ENCODE results near the gene BAD. TPM values are rescaled to one million over a fixed set of nuclear protein-coding genes. Genes with fewer than 3 reads are reported as not detected.
A peak's percentile ranks its signal among the peaks of the same experiment; 100 is the strongest.

The BAD gene
- total RNA-seq, 4 donors from 2014 or later: 27.8 to 88.0 (median 76.3) TPM

GRCh38 chr11:64245401-64245796 lies 39.1 kb downstream of the BAD start:
- peak; percentile 64 to 84 for DNase-seq
- intact Hi-C loops (cut with DNase I; ENCODE audit: low total_unique reads): loop anchor here (1.0 to 10.0 kb wide), 2 partner anchors 19 to 629 kb away; partner anchors contain the start of genes EHD1, NUDT22 and TRPT1

GRCh38 chr11:64244966-64245365 lies 39.5 kb downstream of the BAD start:
- H3K36me3 ChIP-seq: peaks cover 0 to 9% of the 10 kb centered on the region in 2 donors
- H3K4me3 ChIP-seq: peak overlapping the region; percentile 80 to 95 (median 94)
- no peaks in the 10 kb centered on the region for H3K9me3 ChIP-seq
- peaks cover 36 to 45% of the 10 kb centered on the region in 2 donors for H3K4me1 ChIP-seq
- H3K27me3 ChIP-seq: no peaks in the 10 kb centered on the region
- intact Hi-C loops (cut with DNase I; ENCODE audit: low total_unique reads) (loop anchor here (1.0 to 10.0 kb wide), 2 partner anchors 19 to 630 kb away; partner anchors contain the start of genes EHD1, NUDT22 and TRPT1), in situ Hi-C loops (cut with MboI; ENCODE audit: low sequenced_read_pairs in 4 of 4) (no loop called here)
- no peak for ATAC-seq
- no peak for DNase-seq
- TF ChIP-seq POLR2A (IDR thresholded peaks at IDR 0.05): no peak
- TF ChIP-seq CTCF (IDR thresholded peaks at IDR 0.05 in 4 of 5, conservative IDR thresholded peaks at IDR 0.05 in 1 of 5): no peak
- peak overlapping the region; percentile 92 to 100 (median 96) for H3K27ac ChIP-seq

More at GRCh38 chr11:64245401-64245796, 39.1 kb downstream of the BAD start:
- ATAC-seq: peak; percentile 6 to 12
- in situ Hi-C loops (cut with MboI; ENCODE audit: low sequenced_read_pairs in 4 of 4): no loop called here
- no peaks in the 10 kb centered on the region for H3K9me3 ChIP-seq
- H3K27ac ChIP-seq: peak overlapping the region; percentile 92 to 100 (median 96)
- TF ChIP-seq POLR2A (IDR thresholded peaks at IDR 0.05) (no peak), CTCF (IDR thresholded peaks at IDR 0.05 in 4 of 5, conservative IDR thresholded peaks at IDR 0.05 in 1 of 5) (no peak)
- H3K4me3 ChIP-seq: peak overlapping the region; percentile 80 to 95 (median 94)
- no peaks in the 10 kb centered on the region for H3K27me3 ChIP-seq
- peaks cover 32 to 41% of the 10 kb centered on the region in 2 donors for H3K4me1 ChIP-seq
- H3K36me3 ChIP-seq: peaks cover 0 to 9% of the 10 kb centered on the region in 2 donors

GRCh38 chr11:64244107-64244506 lies 40.4 kb downstream of the BAD start:
- no peak for DNase-seq
- ATAC-seq: no peak
- no peaks in the 10 kb centered on the region for H3K9me3 ChIP-seq
- TF ChIP-seq CTCF (IDR thresholded peaks at IDR 0.05 in 4 of 5, conservative IDR thresholded peaks at IDR 0.05 in 1 of 5) (no peak), POLR2A (IDR thresholded peaks at IDR 0.05) (no peak)
- H3K36me3 ChIP-seq: peaks cover 0 to 9% of the 10 kb centered on the region in 2 donors
- in situ Hi-C loops (cut with MboI; ENCODE audit: low sequenced_read_pairs in 4 of 4): no loop called here
- H3K4me3 ChIP-seq: peak overlapping the region in 1 of 4 donors; percentile 93
- intact Hi-C loops (cut with DNase I; ENCODE audit: low total_unique reads): loop anchor here (10.0 kb wide), 1 partner anchor 631 kb away; the partner anchor contains the start of gene EHD1
- H3K27ac ChIP-seq: peak overlapping the region; percentile 92 to 100 (median 96)
- H3K4me1 ChIP-seq: peaks cover 39 to 48% of the 10 kb centered on the region in 2 donors
- H3K27me3 ChIP-seq: no peaks in the 10 kb centered on the region

- intact Hi-C loops (cut with DNase I; ENCODE audit: low total_unique reads) (loop anchor here (10.0 kb wide), 1 partner anchor 631 kb away; the partner anchor contains the start of gene EHD1), in situ Hi-C loops (cut with MboI; ENCODE audit: low sequenced_read_pairs in 4 of 4) (no loop called here)
- TF ChIP-seq POLR2A (IDR thresholded peaks at IDR 0.05) (no peak), CTCF (IDR thresholded peaks at IDR 0.05 in 4 of 5, conservative IDR thresholded peaks at IDR 0.05 in 1 of 5) (no peak)
- Histone ChIP-seq H3K4me3 (peak overlapping the region in 1 of 4 donors; percentile 85), H3K36me3 (peaks cover 0 to 10% of the 10 kb centered on the region in 2 donors), H3K4me1 (peaks cover 39 to 48% of the 10 kb centered on the region in 2 donors), H3K27me3 (no peaks in the 10 kb centered on the region), H3K9me3 (no peaks in the 10 kb centered on the region), H3K27ac (peak overlapping the region; percentile 92 to 100 (median 96))
- DNase-seq: no peak
- ATAC-seq: no peak
Observed at GRCh38 chr11:64243236-64243854, 41.1 kb downstream of the BAD start.
